Ovary (tissue), 3 donors: ENCODE measurements around the gene ENOX1.

ENCODE experiments used
- POLR2A ChIP-seq: fragments of 450-650 bp; IDR thresholded peaks from one replicate; pipeline ENCODE4 v1.6.1; 2017; ENCODE audit warnings: antibody characterized with exemption, mild to moderate bottlenecking, moderate library complexity
- TF ChIP-seq, protein P1 (sequence below), 3 donors: fragments of 450-650 bp in 2 of 3; fragments of 200-600 bp in 1 of 3; IDR thresholded peaks; one replicate each; pipeline versions ENCODE4 v1.5.1 to v1.8.0; 2016 to 2022; ENCODE audit warnings: antibody characterized with exemption in 3 of 3, mild to moderate bottlenecking in 1 of 3
- donor health status: DM: no; HTN: no; CAD: no.

DNA sequence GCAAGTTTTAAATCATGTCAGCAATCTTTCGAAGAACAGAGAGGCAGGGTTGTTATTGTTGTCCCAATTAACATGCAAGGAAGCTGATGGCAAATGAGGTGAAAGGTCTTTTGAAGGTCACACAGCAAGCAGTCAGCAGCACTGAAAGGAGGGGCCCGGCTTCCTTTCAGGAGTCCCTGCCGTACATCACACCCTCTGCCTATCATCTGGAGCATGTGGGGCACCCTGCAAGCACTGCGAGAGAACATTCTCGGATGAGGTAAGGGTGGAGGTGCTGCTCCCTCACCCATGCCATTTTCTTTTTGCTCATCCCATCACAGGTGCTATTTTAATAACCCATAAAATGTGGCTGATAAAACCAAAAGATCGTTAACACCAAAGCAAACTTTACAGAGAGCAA is 111.2 kb downstream of the ENOX1 start:
- TF ChIP-seq, protein P1, sequence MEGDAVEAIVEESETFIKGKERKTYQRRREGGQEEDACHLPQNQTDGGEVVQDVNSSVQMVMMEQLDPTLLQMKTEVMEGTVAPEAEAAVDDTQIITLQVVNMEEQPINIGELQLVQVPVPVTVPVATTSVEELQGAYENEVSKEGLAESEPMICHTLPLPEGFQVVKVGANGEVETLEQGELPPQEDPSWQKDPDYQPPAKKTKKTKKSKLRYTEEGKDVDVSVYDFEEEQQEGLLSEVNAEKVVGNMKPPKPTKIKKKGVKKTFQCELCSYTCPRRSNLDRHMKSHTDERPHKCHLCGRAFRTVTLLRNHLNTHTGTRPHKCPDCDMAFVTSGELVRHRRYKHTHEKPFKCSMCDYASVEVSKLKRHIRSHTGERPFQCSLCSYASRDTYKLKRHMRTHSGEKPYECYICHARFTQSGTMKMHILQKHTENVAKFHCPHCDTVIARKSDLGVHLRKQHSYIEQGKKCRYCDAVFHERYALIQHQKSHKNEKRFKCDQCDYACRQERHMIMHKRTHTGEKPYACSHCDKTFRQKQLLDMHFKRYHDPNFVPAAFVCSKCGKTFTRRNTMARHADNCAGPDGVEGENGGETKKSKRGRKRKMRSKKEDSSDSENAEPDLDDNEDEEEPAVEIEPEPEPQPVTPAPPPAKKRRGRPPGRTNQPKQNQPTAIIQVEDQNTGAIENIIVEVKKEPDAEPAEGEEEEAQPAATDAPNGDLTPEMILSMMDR (IDR thresholded peaks at IDR 0.05): no peak
- no peak for TF ChIP-seq POLR2A
